Parathyroid adenoma (tissue), 2 donors: Measurements from ENCODE around the gene KPNB1.

Source experiments
- H2AFZ ChIP-seq: fragments of 300-600 bp; sonication (generic); one replicate; pipeline ENCODE4 v1.7.0; 2017; ENCODE audit warnings: antibody characterized with exemption, mild to moderate bottlenecking
- H3K27ac ChIP-seq: fragments of 300-600 bp; sonication (generic); one replicate; pipeline ENCODE4 v1.7.0; 2017
- H3K27me3 ChIP-seq: fragments of 300-600 bp; sonication (generic); one replicate; pipeline ENCODE4 v1.7.0; 2017; ENCODE audit warnings: low read length; ENCODE audit not compliant: control insufficient read depth, insufficient read depth
- H3K36me3 ChIP-seq: fragments of 300-600 bp; sonication (generic); one replicate; pipeline ENCODE4 v1.7.0; 2017; ENCODE audit warnings: low read length; ENCODE audit not compliant: control insufficient read depth, insufficient read depth
- H3K4me1 ChIP-seq: fragments of 300-600 bp; sonication (generic); one replicate; pipeline ENCODE4 v1.7.0; 2017; ENCODE audit warnings: control low read depth
- H3K4me2 ChIP-seq: fragments of 300-600 bp; sonication (generic); one replicate; pipeline ENCODE4 v1.7.0; 2017; ENCODE audit warnings: low read length
- H3K4me3 ChIP-seq: fragments of 300-600 bp; sonication (generic); one replicate; pipeline ENCODE4 v1.7.0; 2017; ENCODE audit warnings: low read depth, low read length
- H3K79me2 ChIP-seq: fragments of 300-600 bp; sonication (generic); one replicate; pipeline ENCODE4 v1.7.0; 2017; ENCODE audit warnings: control low read depth
- H3K9ac ChIP-seq: fragments of 300-600 bp; sonication (generic); one replicate; pipeline ENCODE4 v1.7.0; 2017; ENCODE audit warnings: mild to moderate bottlenecking
- H3K9me3 ChIP-seq: fragments of 300-600 bp; sonication (generic); one replicate; pipeline ENCODE4 v1.7.0; 2017; ENCODE audit warnings: low read length; ENCODE audit not compliant: control insufficient read depth
- CTCF ChIP-seq: fragments of 300-600 bp; sonication (generic); IDR thresholded peaks from one replicate; pipeline ENCODE4 v1.7.0; 2017; ENCODE audit warnings: antibody characterized with exemption, mild to moderate bottlenecking
- donor health status: primary hyperparathyroidism.

The KPNB1 gene

GRCh38 chr17:47684535-47685193, 34.9 kb downstream of the KPNB1 start:
- Histone ChIP-seq H3K4me3 (no peak overlapping the region), H3K9me3 (no peaks in the 10 kb centered on the region), H3K9ac (no peak overlapping the region), H3K27me3 (no peaks in the 10 kb centered on the region), H3K4me2 (no peak overlapping the region), H3K27ac (no peak overlapping the region), H3K79me2 (no peaks in the 10 kb centered on the region), H2AFZ (no peak overlapping the region), H3K4me1 (peaks cover 2% of the 10 kb centered on the region), H3K36me3 (no peaks in the 10 kb centered on the region)
- TF ChIP-seq CTCF: no peak

GRCh38 chr17:47685556-47686275, 36.0 kb downstream of the KPNB1 start:
- Histone ChIP-seq H3K27ac (no peak overlapping the region), H3K4me3 (no peak overlapping the region), H3K4me2 (no peak overlapping the region), H3K79me2 (no peaks in the 10 kb centered on the region), H3K36me3 (no peaks in the 10 kb centered on the region), H2AFZ (no peak overlapping the region), H3K9me3 (no peaks in the 10 kb centered on the region), H3K4me1 (peaks cover 2% of the 10 kb centered on the region), H3K27me3 (no peaks in the 10 kb centered on the region), H3K9ac (no peak overlapping the region)
- no peak for TF ChIP-seq CTCF

- H3K27me3 ChIP-seq: no peaks in the 10 kb centered on the region
- peaks cover 2% of the 10 kb centered on the region for H3K4me1 ChIP-seq
- TF ChIP-seq CTCF: no peak
- no peak overlapping the region for H3K27ac ChIP-seq
- H3K9ac ChIP-seq: no peak overlapping the region
- no peaks in the 10 kb centered on the region for H3K36me3 ChIP-seq
- no peaks in the 10 kb centered on the region for H3K9me3 ChIP-seq
- H3K4me2 ChIP-seq: no peak overlapping the region
- H3K79me2 ChIP-seq: no peaks in the 10 kb centered on the region
- no peak overlapping the region for H3K4me3 ChIP-seq
- H2AFZ ChIP-seq: no peak overlapping the region
Observed at GRCh38 chr17:47686276-47686635, 36.5 kb downstream of the KPNB1 start.

DNA sequence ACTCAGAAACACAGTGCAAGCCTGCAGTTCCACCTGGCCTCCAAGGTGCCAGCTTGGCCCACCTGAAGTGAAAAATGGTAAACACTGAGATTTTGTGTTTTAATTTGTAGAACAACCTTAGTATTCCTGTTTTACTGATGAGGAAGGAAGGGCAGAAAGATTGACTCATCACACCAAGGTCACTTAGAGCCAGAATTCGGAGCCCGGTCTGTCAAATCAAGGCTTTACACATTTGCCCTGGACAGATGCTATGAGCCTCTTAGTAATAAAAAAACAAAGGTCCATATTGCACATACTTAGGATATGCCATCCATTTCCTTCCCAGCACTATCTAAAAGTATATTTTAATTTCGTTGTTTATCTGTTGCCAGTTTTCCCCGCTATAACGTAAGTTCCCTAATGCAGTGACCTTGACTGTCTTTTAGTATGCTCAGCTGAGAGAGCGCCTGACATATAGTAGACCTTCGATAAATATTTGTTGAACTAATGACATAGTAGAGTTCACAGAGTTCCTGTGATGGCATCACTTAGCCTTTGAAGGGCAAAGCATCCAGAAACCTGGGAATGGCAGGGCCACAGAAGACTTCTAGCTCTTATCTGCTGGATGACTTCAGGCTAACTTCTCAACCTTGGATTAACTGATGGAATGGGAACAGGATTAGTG, 37.1 kb downstream of the KPNB1 start:
- no peak overlapping the region for H3K27ac ChIP-seq

More for the DNA sequence above, 37.1 kb downstream of the KPNB1 start:
- TF ChIP-seq CTCF: no peak
- Histone ChIP-seq H3K4me1 (peaks cover 2% of the 10 kb centered on the region), H3K27me3 (no peaks in the 10 kb centered on the region), H3K4me2 (no peak overlapping the region), H3K36me3 (no peaks in the 10 kb centered on the region), H3K9me3 (no peaks in the 10 kb centered on the region), H3K9ac (no peak overlapping the region), H3K4me3 (no peak overlapping the region), H3K79me2 (no peaks in the 10 kb centered on the region), H2AFZ (no peak overlapping the region)
